ENCODE data around the gene GPR55. TPM values are rescaled to one million over a fixed set of nuclear protein-coding genes. Genes with fewer than 3 reads are reported as not detected.

The GPR55 gene
- total RNA-seq, 1 experiment from 2014 or later = not detected

GRCh38 chr2:230863442-230864121 is 61.5 kb downstream of the GPR55 start:
- H3K4me2 ChIP-seq (ENCODE audit: low read length) = peak overlapping the region; percentile 98
- no peak overlapping the region for H3K9ac ChIP-seq (ENCODE audit: low read length)
- intact Hi-C loops (cut with micrococcal nuclease) = loop anchor here (1.0 kb wide), 1 partner anchor 13 kb away; no protein-coding TSS in a partner anchor
- ChIA-PET CTCF (interaction anchor here (0.8 to 1.4 kb wide), 2 partner anchors 11 to 16 kb away, joined by 3 to 4 read pairs; no protein-coding TSS in a partner anchor), POLR2A (no interaction called here), RAD21 (ENCODE audit: low non-redundant PET in 1 of 2, low total read pairs in 2 of 2, uncharacterized antibody in 2 of 2, unreplicated experiment in 2 of 2) (no interaction called here)
- peak overlapping the region; percentile 88 for H2AFZ ChIP-seq (ENCODE audit: low read depth, low read length, poor library complexity, severe bottlenecking)
- DNase-seq (ENCODE audit: low read depth, low spot score) (no peak), ATAC-seq (no peak)
- H3K36me3 ChIP-seq (ENCODE audit: control insufficient read depth in 1 of 2, insufficient read depth in 2 of 2, low read length in 2 of 2) = no peaks in the 10 kb centered on the region
- BruUV-seq (replicated peaks) = no TSS peak
- no peaks in the 10 kb centered on the region for H3K9me3 ChIP-seq (ENCODE audit: control insufficient read depth in 1 of 2, insufficient read depth in 1 of 2, low read depth in 1 of 2, low read length in 2 of 2)
- no peaks in the 10 kb centered on the region for H3K27me3 ChIP-seq (ENCODE audit: insufficient read depth, low read length)
- H3K4me3 ChIP-seq (replicated peaks in 1 of 2; ENCODE audit: low read depth in 1 of 2, low read length in 2 of 2) = peak overlapping the region in 1 of 2 experiments; percentile 92; a peak in 3 of 4 replicates
- no peaks in the 10 kb centered on the region for H3K9me2 ChIP-seq (ENCODE audit: insufficient read depth)
- peaks cover 24 to 34% of the 10 kb centered on the region in 2 experiments for H3K4me1 ChIP-seq (ENCODE audit: control insufficient read depth in 1 of 2, insufficient read depth in 2 of 2, low read length in 2 of 2)
- no peak overlapping the region; the same call in 1 of the 2 replicates for H3K27ac ChIP-seq (ENCODE audit: low read depth, low read length)
- TF ChIP-seq CBX3 (IDR thresholded peaks at IDR 0.05; ENCODE audit: low read depth) = no peak
- H3K79me2 ChIP-seq (ENCODE audit: insufficient read depth, low read length) = peaks cover 6% of the 10 kb centered on the region; the same call in 1 of the 2 replicates
- H4K20me1 ChIP-seq (ENCODE audit: insufficient read depth) = no peaks in the 10 kb centered on the region

- no TSS peak for BruUV-seq (replicated peaks)
- intact Hi-C loops (cut with micrococcal nuclease) = no loop called here
- Histone ChIP-seq H3K4me1 (ENCODE audit: control insufficient read depth in 1 of 2, insufficient read depth in 2 of 2, low read length in 2 of 2) (peaks cover 24 to 34% of the 10 kb centered on the region in 2 experiments), H3K4me3 (replicated peaks in 1 of 2; ENCODE audit: low read depth in 1 of 2, low read length in 2 of 2) (no peak overlapping the region), H3K9me2 (ENCODE audit: insufficient read depth) (no peaks in the 10 kb centered on the region), H3K36me3 (ENCODE audit: control insufficient read depth in 1 of 2, insufficient read depth in 2 of 2, low read length in 2 of 2) (no peaks in the 10 kb centered on the region), H3K79me2 (ENCODE audit: insufficient read depth, low read length) (peaks cover 6% of the 10 kb centered on the region; the same call in 1 of the 2 replicates), H3K4me2 (ENCODE audit: low read length) (no peak overlapping the region), H3K9me3 (ENCODE audit: control insufficient read depth in 1 of 2, insufficient read depth in 1 of 2, low read depth in 1 of 2, low read length in 2 of 2) (no peaks in the 10 kb centered on the region), H3K27ac (ENCODE audit: low read depth, low read length) (no peak overlapping the region), H3K27me3 (ENCODE audit: insufficient read depth, low read length) (no peaks in the 10 kb centered on the region), H4K20me1 (ENCODE audit: insufficient read depth) (no peaks in the 10 kb centered on the region), H3K9ac (ENCODE audit: low read length) (no peak overlapping the region), H2AFZ (ENCODE audit: low read depth, low read length, poor library complexity, severe bottlenecking) (no peak overlapping the region)
- DNase-seq (ENCODE audit: low read depth, low spot score) = no peak
- CTCF ChIA-PET = interaction anchor here (0.8 kb wide), 1 partner anchor 10 kb away, joined by 3 read pairs; no protein-coding TSS in a partner anchor
- POLR2A ChIA-PET = no interaction called here
- RAD21 ChIA-PET (ENCODE audit: low non-redundant PET in 1 of 2, low total read pairs in 2 of 2, uncharacterized antibody in 2 of 2, unreplicated experiment in 2 of 2) = no interaction called here
- no peak for ATAC-seq
- TF ChIP-seq, protein P1, sequence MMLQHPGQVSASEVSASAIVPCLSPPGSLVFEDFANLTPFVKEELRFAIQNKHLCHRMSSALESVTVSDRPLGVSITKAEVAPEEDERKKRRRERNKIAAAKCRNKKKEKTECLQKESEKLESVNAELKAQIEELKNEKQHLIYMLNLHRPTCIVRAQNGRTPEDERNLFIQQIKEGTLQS (IDR thresholded peaks at IDR 0.05) = no peak
- TF ChIP-seq SP1 (IDR thresholded peaks at IDR 0.05; ENCODE audit: low read depth) (no peak), SRF (IDR thresholded peaks at IDR 0.05; ENCODE audit: low read depth) (no peak), TCF7L2 (IDR thresholded peaks at IDR 0.05; ENCODE audit: borderline replicate concordance, extremely low read depth, insufficient read depth, insufficient read length) (no peak), ZNF274 (IDR thresholded peaks at IDR 0.05; ENCODE audit: low read depth, low read length) (no peak)
These were observed 62.0 kb downstream of the GPR55 start for GRCh38 chr2:230863031-230863430.

Data from HCT116 (cell line).